Suprapubic skin (tissue), 4 donors: Measurements from ENCODE around the gene PDE6A. TPM values are rescaled to one million over a fixed set of nuclear protein-coding genes. Genes with fewer than 3 reads are reported as not detected.
A peak's percentile ranks its signal among the peaks of the same experiment; 100 is the strongest.

Experiments
- DNase-seq, 2 donors: peaks; one replicate each; pipeline ENCODE4 v3.0.0-alpha.2; 2019; ENCODE audit warnings: low spot score in 2 of 2
- H3K27ac ChIP-seq: fragments of 200-600 bp; sonication (generic); one replicate; pipeline ENCODE4 v1.5.1; 2019
- H3K27me3 ChIP-seq: fragments of 200-600 bp; sonication (generic); one replicate; pipeline ENCODE4 v1.5.1; 2019
- H3K36me3 ChIP-seq: fragments of 200-600 bp; sonication (generic); one replicate; pipeline ENCODE4 v1.5.1; 2019
- H3K4me1 ChIP-seq: fragments of 200-600 bp; sonication (generic); one replicate; pipeline ENCODE4 v1.5.1; 2019
- H3K4me3 ChIP-seq: fragments of 200-600 bp; sonication (generic); one replicate; pipeline ENCODE4 v1.5.1; 2019; ENCODE audit warnings: mild to moderate bottlenecking
- H3K9me3 ChIP-seq: fragments of 200-600 bp; sonication (generic); one replicate; pipeline ENCODE4 v1.5.1; 2019
- EP300 ChIP-seq: sonication (generic); formaldehyde crosslinking; IDR thresholded peaks from one replicate; pipeline ENCODE4 v1.6.1; 2017; ENCODE audit warnings: antibody characterized with exemption
- POLR2A ChIP-seq, 2 donors: fragments of 450-650 bp; IDR thresholded peaks; one replicate each; pipeline ENCODE4 v1.6.1; 2017; ENCODE audit warnings: antibody characterized with exemption in 2 of 2, mild to moderate bottlenecking in 2 of 2, moderate library complexity in 2 of 2
- POLR2AphosphoS5 ChIP-seq, 3 donors: sonication (generic); formaldehyde crosslinking; IDR thresholded peaks; one replicate each; pipeline ENCODE4 v1.6.1; 2017; ENCODE audit warnings: antibody characterized with exemption in 3 of 3
- WGBS: methylation state at CpG from one replicate; pipeline ENCODE4 v1.1.5; 2018; 5-methylcytosine and 5-hydroxymethylcytosine counted together
- total RNA-seq, 4 donors: library from RNA; depleted of rRNA; stranded (reverse); fragments of >200 nt; gene quantifications; one replicate each; pipeline ENCODE4 v1.1.0, GENCODE V29; 2016
- TF ChIP-seq, protein P1 (sequence below), 2 donors: fragments of 200-600 bp in 1 of 2; fragments of 450-650 bp in 1 of 2; sonication (generic) in 1 of 2; IDR thresholded peaks; one replicate each; pipeline ENCODE4 v1.5.1; 2016 to 2019; ENCODE audit warnings: antibody characterized with exemption in 2 of 2, mild to moderate bottlenecking in 1 of 2, moderate library complexity in 1 of 2

PDE6A gene
- total RNA-seq, 4 donors from 2014 or later: 0.17 to 2.9 (median 1.3) TPM

DNA sequence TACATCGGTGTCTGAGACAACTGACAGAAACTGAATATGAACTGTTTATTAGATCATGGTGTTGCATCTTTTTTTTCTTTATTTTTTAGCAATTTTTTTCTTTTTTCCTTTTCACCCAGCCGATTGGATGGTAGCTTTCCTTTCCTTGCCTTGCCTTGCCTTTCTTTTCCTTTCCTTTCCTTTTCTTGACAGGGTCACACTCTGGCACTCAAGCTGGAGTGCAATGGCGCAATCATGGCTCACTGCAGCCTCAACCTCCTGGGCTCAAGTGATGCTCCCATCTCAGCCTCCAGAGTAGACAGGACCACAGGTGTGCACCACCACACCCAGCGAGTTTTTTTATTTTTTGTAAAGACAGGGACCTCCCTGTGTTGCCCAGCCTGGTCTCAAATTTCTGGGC, 2.8 kb downstream of the PDE6A start:
- no peak for DNase-seq
- Histone ChIP-seq H3K27ac (peak overlapping the region; percentile 47), H3K4me3 (no peak overlapping the region), H3K4me1 (peaks cover 34% of the 10 kb centered on the region), H3K27me3 (no peaks in the 10 kb centered on the region), H3K9me3 (no peaks in the 10 kb centered on the region), H3K36me3 (no peaks in the 10 kb centered on the region)
- 84% methylated on average over 4 of the region's 4 CpGs for WGBS
- TF ChIP-seq EP300 (no peak), POLR2AphosphoS5 (IDR thresholded peaks at IDR 0.05) (no peak), POLR2A (IDR thresholded peaks at IDR 0.05) (no peak)
- TF ChIP-seq, protein P1, sequence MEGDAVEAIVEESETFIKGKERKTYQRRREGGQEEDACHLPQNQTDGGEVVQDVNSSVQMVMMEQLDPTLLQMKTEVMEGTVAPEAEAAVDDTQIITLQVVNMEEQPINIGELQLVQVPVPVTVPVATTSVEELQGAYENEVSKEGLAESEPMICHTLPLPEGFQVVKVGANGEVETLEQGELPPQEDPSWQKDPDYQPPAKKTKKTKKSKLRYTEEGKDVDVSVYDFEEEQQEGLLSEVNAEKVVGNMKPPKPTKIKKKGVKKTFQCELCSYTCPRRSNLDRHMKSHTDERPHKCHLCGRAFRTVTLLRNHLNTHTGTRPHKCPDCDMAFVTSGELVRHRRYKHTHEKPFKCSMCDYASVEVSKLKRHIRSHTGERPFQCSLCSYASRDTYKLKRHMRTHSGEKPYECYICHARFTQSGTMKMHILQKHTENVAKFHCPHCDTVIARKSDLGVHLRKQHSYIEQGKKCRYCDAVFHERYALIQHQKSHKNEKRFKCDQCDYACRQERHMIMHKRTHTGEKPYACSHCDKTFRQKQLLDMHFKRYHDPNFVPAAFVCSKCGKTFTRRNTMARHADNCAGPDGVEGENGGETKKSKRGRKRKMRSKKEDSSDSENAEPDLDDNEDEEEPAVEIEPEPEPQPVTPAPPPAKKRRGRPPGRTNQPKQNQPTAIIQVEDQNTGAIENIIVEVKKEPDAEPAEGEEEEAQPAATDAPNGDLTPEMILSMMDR (IDR thresholded peaks at IDR 0.05): no peak

DNA sequence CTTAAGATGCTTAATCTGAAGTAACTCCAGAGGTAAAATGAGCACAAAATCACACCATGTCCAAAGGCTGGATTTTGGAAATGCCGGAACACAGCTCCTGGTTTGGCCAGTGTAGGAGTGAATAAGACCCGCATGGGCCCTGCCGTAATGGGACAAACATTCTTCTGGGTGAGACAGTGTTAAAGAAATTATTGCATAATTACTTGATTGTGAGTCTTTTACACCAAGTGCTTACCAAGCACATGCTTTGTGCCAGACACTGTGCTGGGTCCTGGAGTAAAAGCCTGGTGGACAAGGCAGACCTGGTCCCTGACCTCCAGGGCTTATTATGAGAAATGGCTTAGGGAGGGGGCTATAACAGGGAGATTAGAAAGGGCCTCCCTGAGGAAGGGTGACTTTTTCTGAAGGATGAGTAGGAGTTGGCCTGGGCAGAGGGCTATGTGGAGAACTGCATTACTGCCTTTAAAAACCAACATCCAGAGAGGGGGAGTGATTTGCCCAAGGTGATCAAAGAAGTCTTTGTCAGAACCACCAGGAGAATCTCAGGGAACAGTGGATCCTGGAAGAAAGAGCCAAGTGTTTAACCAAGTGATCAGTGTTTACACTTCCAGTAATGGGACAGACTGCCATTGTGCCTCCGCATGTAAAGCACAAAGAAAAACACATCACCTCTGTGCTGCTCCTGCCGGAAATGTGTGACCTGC, 3.5 kb downstream of the PDE6A start:
- DNase-seq: no peak
- no peak overlapping the region for H3K4me3 ChIP-seq
- no peaks in the 10 kb centered on the region for H3K9me3 ChIP-seq
- H3K27me3 ChIP-seq: no peaks in the 10 kb centered on the region
- peaks cover 41% of the 10 kb centered on the region for H3K4me1 ChIP-seq
- H3K36me3 ChIP-seq: no peaks in the 10 kb centered on the region
- TF ChIP-seq, protein P1 (IDR thresholded peaks at IDR 0.05): no peak
- TF ChIP-seq POLR2AphosphoS5 (IDR thresholded peaks at IDR 0.05): no peak
- TF ChIP-seq POLR2A (IDR thresholded peaks at IDR 0.05): no peak
- no peak for TF ChIP-seq EP300
- H3K27ac ChIP-seq: peak overlapping the region; percentile 43
- WGBS: 66% methylated on average over 5 of the region's 5 CpGs

DNA sequence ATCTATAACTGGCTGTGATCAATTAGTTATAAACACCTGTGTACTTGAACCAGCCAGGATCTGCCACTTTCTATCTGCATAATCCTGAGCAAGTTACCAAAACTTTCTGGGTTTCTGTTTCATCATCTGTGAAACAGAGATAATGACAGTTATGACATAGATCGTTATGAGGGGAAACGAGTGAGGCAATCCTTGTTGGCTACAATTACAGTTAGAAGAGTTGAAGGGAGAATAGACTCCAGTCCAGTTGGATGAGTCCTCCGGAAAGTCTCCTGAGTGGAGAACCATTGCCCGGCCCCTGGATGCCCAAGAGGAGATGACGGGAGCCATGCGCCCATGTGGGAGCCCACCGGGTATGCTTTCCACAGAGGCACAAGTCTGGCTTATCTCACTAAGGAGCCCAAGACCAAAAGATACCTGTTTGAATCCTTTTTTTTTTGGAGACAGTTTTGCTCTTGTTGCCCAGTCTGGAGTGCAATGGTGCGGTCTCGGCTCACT, 4.5 kb downstream of the PDE6A start:
- WGBS: 72% methylated on average over 9 of the region's 9 CpGs
- Histone ChIP-seq H3K9me3 (no peaks in the 10 kb centered on the region), H3K4me3 (no peak overlapping the region), H3K27me3 (no peaks in the 10 kb centered on the region), H3K4me1 (peaks cover 50% of the 10 kb centered on the region), H3K36me3 (no peaks in the 10 kb centered on the region), H3K27ac (peak overlapping the region; percentile 43)
- no peak for DNase-seq
- TF ChIP-seq EP300: no peak
- TF ChIP-seq POLR2AphosphoS5 (IDR thresholded peaks at IDR 0.05): no peak
- TF ChIP-seq, protein P1 (IDR thresholded peaks at IDR 0.05): no peak
- no peak for TF ChIP-seq POLR2A (IDR thresholded peaks at IDR 0.05)

DNA sequence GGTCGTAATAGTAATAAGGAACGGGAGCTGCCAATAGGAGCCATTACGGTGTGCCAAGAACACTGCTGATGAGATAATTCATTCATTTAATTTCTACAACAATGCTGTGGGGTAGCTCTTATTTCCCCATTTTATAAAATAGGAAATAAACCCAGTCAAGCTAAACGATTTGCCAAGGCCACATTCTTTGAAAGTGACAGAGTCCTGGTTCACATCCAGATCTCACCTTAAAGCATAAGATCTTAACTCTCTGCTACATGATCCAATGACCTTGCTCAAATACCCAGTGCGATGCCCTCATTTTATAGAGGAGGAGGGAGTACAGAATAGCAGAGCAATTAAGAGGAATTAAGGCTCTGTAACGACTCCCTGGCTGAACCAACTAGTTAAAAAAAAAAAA, 5.0 kb downstream of the PDE6A start:
- no peak for DNase-seq
- 45% methylated on average over 6 of the region's 6 CpGs for WGBS
- Histone ChIP-seq H3K9me3 (no peaks in the 10 kb centered on the region), H3K27me3 (no peaks in the 10 kb centered on the region), H3K4me1 (peaks cover 52% of the 10 kb centered on the region), H3K4me3 (no peak overlapping the region), H3K36me3 (no peaks in the 10 kb centered on the region), H3K27ac (peak overlapping the region; percentile 43)
- no peak for TF ChIP-seq POLR2A (IDR thresholded peaks at IDR 0.05)
- TF ChIP-seq, protein P1 (IDR thresholded peaks at IDR 0.05): no peak
- no peak for TF ChIP-seq EP300
- no peak for TF ChIP-seq POLR2AphosphoS5 (IDR thresholded peaks at IDR 0.05)

DNA sequence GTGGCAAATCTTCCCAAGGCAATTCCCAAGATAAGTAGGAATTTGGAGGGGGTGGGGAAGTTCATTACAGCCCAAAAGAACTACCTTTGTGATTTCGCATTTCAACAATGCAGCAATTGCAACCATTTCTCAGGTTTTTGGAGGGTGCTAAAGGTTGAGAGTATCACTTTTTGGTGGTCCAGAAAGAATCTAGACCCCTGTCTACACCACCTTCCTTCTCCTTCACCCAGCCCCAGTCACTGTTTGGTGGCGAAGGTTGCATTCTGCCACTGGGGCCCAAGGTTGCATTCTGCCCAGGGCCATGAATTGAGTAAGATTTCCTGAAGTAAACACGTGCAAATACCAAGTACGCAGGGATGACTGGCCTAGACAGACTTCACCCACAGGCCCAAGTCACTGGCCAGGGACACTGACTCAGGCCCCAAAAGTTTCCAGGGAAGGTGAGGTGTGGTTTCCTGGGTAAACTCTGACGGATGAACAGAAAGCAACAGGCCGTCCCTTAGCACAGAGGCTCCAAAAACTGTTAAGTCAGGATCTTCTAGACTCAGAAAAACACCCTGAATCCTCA, 5.7 kb downstream of the PDE6A start:
- DNase-seq: no peak

More for the DNA sequence above, 5.7 kb downstream of the PDE6A start:
- H3K27ac ChIP-seq: peak overlapping the region; percentile 43
- H3K4me1 ChIP-seq: peaks cover 52% of the 10 kb centered on the region
- no peaks in the 10 kb centered on the region for H3K27me3 ChIP-seq
- TF ChIP-seq, protein P1 (IDR thresholded peaks at IDR 0.05): no peak
- TF ChIP-seq POLR2A (IDR thresholded peaks at IDR 0.05) (no peak), POLR2AphosphoS5 (IDR thresholded peaks at IDR 0.05) (no peak), EP300 (no peak)
- no peak overlapping the region for H3K4me3 ChIP-seq
- H3K9me3 ChIP-seq: no peaks in the 10 kb centered on the region
- H3K36me3 ChIP-seq: no peaks in the 10 kb centered on the region
- 70% methylated on average over 6 of the region's 6 CpGs for WGBS
